ENCODE data around the gene TRAF1. TPM values are rescaled to one million over a fixed set of nuclear protein-coding genes. Genes with fewer than 3 reads are reported as not detected.
A peak's percentile ranks its signal among the peaks of the same experiment; 100 is the strongest.

The TRAF1 gene
- total and polyA plus RNA-seq, 2 of the 13 experiments (the other 11 are each of a cell fraction or from before 2014, with no cell fraction given): 0.44 to 1.0 TPM

DNA sequence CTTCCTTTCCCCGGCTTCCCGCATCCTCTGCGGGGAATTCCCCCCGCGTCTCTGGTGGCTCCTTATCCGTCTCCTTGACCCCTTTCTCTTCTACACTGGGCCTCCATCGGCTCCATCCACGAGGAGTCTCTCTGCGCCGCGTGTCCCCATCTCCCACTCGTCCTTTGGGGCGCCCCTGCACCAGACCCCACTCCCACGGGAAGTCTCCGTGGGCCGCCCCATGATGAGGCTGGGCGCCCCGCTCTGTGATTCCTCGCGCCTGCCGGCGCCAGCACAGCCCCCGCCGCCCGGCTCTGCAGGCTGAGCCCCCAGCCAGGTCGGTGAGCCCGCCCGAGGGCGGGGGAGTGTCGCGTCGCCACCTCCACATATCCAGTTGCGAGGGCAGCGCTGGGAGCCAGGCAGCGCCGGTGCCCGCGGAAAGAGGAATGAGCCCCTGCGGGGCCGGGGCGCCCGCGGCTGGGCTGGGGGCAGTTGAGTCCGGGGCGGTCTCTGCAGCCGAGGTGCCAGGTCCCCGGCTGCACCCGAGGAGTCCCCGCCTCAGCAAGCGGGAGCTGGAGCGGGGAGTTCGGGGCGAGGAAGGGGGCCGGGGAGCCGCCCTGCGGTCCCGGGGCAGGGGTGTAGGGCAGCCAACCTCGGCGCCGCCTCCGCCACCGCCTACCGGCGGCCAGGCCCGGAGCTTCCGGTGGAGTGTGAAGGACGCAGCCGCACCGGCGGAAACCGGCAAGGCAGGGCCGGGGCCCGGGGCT lies 2.1 kb upstream of the TRAF1 start (continued):
- TF ChIP-seq, protein P1, sequence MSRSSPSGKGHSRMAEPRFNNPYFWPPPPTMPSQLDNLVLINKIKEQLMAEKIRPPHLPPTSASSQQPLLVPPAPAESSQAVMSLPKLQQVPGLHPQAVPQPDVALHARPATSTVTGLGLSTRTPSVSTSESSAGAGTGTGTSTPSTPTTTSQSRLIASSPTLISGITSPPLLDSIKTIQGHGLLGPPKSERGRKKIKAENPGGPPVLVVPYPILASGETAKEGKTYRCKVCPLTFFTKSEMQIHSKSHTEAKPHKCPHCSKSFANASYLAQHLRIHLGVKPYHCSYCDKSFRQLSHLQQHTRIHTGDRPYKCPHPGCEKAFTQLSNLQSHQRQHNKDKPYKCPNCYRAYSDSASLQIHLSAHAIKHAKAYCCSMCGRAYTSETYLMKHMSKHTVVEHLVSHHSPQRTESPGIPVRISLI (CRISPR knock-in tag; IDR thresholded peaks at IDR 0.05; ENCODE audit: borderline replicate concordance): peak; percentile 38; the same call in 1 of the 2 replicates
- TF ChIP-seq ZNF441 (CRISPR knock-in tag; IDR thresholded peaks at IDR 0.05; ENCODE audit: borderline replicate concordance): 0 out of 2 replicates have a peak, but pooled peaks have one; percentile 65
- TF ChIP-seq, protein P2, sequence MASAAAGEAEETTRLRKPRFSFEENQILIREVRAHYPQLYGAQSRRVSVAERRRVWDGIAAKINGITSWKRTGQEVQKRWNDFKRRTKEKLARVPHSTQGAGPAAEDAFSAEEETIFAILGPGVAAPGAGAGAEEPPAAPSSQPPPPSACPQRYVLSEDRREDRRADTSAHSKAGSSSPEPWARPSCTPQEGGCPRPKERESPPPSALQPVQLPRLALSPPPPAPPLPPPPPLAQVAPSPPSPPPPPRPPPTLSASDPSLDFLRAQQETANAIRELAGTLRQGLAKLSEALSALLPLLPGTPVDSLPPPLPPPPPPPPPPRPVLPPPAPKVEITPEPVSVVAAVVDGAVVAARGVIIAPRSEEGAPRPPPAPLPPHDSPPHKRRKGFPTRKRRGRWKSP (CRISPR knock-in tag; IDR thresholded peaks at IDR 0.05): no peak
- peak; percentile 34; the same call in 1 of the 2 replicates for TF ChIP-seq STAT6 (CRISPR knock-in tag; IDR thresholded peaks at IDR 0.05; ENCODE audit: borderline replicate concordance)
- TF ChIP-seq, protein P3, sequence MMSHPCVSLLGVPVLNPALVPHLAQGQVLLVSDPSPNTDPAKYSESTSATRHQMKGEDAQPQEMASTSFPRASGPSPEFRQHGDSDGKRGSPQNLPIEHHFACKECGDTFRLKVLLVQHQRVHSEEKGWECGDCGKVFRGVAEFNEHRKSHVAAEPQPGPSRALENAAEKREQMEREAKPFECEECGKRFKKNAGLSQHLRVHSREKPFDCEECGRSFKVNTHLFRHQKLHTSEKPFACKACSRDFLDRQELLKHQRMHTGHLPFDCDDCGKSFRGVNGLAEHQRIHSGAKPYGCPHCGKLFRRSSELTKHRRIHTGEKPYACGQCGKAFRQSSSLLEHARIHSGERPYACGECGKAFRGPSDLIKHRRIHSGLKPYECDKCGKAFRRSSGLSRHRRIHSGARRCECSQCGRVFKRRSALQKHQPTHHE (CRISPR knock-in tag; IDR thresholded peaks at IDR 0.05; ENCODE audit: borderline replicate concordance): peak; percentile 25; the same call in 1 of the 2 replicates
- no peak for TF ChIP-seq ZBTB3 (CRISPR knock-in tag; IDR thresholded peaks at IDR 0.05; ENCODE audit: borderline replicate concordance, low read depth)
- TF ChIP-seq ZNF331 (CRISPR knock-in tag; IDR thresholded peaks at IDR 0.05): no peak; the same call in 1 of the 2 replicates
- TF ChIP-seq ZNF407 (CRISPR knock-in tag; IDR thresholded peaks at IDR 0.05; ENCODE audit: not compliant biosample characterization): no peak
- peak; percentile 61 for TF ChIP-seq YY1 (IDR thresholded peaks at IDR 0.05; ENCODE audit: insufficient read depth, insufficient replicate concordance, low read depth, low read length)
- no peak for TF ChIP-seq ZIK1 (CRISPR knock-in tag; IDR thresholded peaks at IDR 0.05; ENCODE audit: borderline replicate concordance, low read depth)
- no peak for TF ChIP-seq FOXC1 (CRISPR knock-in tag; IDR thresholded peaks at IDR 0.05; ENCODE audit: borderline replicate concordance)
- peak in 1 of 2 experiments; percentile 65; a peak in 2 of 4 replicates for TF ChIP-seq POLR2A (IDR thresholded peaks at IDR 0.05; ENCODE audit: insufficient read depth in 1 of 2, low read depth in 2 of 2, low read length in 2 of 2)

Measured in HepG2 (cell line).